HepG2 (cell line): ENCODE data around the gene ACSL1. TPM values are rescaled to one million over a fixed set of nuclear protein-coding genes. Genes with fewer than 3 reads are reported as not detected.

Experiments used
- ATAC-seq: fragments of 200-7000 bp; cut with Tn5 transposase; 3 replicates; pipeline ENCODE4 v1.9.1; 2020; ENCODE audit warnings: mild to moderate bottlenecking, moderate library complexity
- BruUV-seq: library from RNA; stranded (reverse); fragments of 400-500 nt; replicated peaks from 2 replicates; lab custom pipeline; 2021; lab: Mats Ljungman, UMichigan
- CTCF ChIA-PET: fragments of 300-600 bp; formaldehyde crosslinking; extraction: SDS; loops from one replicate; lab custom pipeline; 2021; ENCODE audit warnings: low total read pairs, inconsistent platforms, low intra/inter-chr PET ratio; lab: Yijun Ruan, JAX
- POLR2A ChIA-PET: fragments of 350-600 bp; sonication (Branson Sonifier 250); formaldehyde crosslinking; loops from one replicate; lab custom pipeline; 2020; ENCODE audit warnings: antibody characterized with exemption, inconsistent platforms; lab: Yijun Ruan, JAX
- DNase-seq: peaks from one replicate; pipeline ENCODE4 v3.0.0-alpha.2; 2015; ENCODE audit warnings: low spot score
- FAIRE-seq: peaks from 3 replicates; lab custom pipeline; 2011; peaks lifted over from hg19 to GRCh38; lab: Jason Lieb, UNC
- H2AFZ ChIP-seq: one replicate; pipeline ENCODE4 v1.6.1; 2011; ENCODE audit warnings: low read length, inconsistent platforms
- H3K27ac ChIP-seq: fragments of 300-600 bp; 3 replicates; pipeline ENCODE4 v1.8.0; 2011; ENCODE audit warnings: mixed run types, mild to moderate bottlenecking, mixed read lengths, low read length, inconsistent platforms; ENCODE audit not compliant: insufficient read depth; ENCODE audit errors: extremely low read length
- H3K27me3 ChIP-seq, 2 experiments: fragments of 200-600 bp in 1 of 2; 2 replicates in 1 of 2; 3 replicates in 1 of 2; pipeline versions ENCODE4 v1.6.0 to v1.8.0; 2011; ENCODE audit warnings: low read length in 2 of 2, mild to moderate bottlenecking in 2 of 2, moderate library complexity in 2 of 2, inconsistent platforms in 1 of 2; ENCODE audit not compliant: insufficient read depth in 2 of 2, control insufficient read depth in 1 of 2
- H3K36me3 ChIP-seq, 2 experiments: fragments of 200-600 bp in 1 of 2; replicated peaks in 1 of 2; 2 replicates in 1 of 2; 3 replicates in 1 of 2; pipeline versions ENCODE4 v1.5.1 to v1.8.0; 2011; ENCODE audit warnings: low read length in 2 of 2, inconsistent platforms in 1 of 2; ENCODE audit not compliant: insufficient read depth in 2 of 2, control insufficient read depth in 1 of 2
- H3K4me1 ChIP-seq: 2 replicates; pipeline ENCODE4 v1.5.1; 2012; ENCODE audit warnings: low read length, inconsistent platforms; ENCODE audit not compliant: insufficient read depth
- H3K4me2 ChIP-seq: 2 replicates; pipeline ENCODE4 v1.6.0; 2011; ENCODE audit warnings: low read depth, low read length, inconsistent platforms
- H3K4me3 ChIP-seq, 3 experiments: fragments of 200-600 bp in 1 of 3; sonication (generic), shearing (Covaris generic) in 1 of 3; replicated peaks in 1 of 3; 2 replicates each; pipeline ENCODE4 v1.5.1; 2011 to 2016; ENCODE audit warnings: low read length in 3 of 3, inconsistent platforms in 2 of 3, low read depth in 2 of 3, mild to moderate bottlenecking in 2 of 3, control low read depth in 1 of 3, mixed read lengths in 1 of 3; ENCODE audit not compliant: insufficient read depth in 1 of 3
- H3K79me2 ChIP-seq: one replicate; pipeline ENCODE4 v1.6.1; 2011; ENCODE audit warnings: low read length, inconsistent platforms; ENCODE audit not compliant: insufficient read depth
- H3K9ac ChIP-seq: 2 replicates; pipeline ENCODE4 v1.6.0; 2011; ENCODE audit warnings: mild to moderate bottlenecking, low read depth, low read length, inconsistent platforms; ENCODE audit not compliant: insufficient read depth
- H3K9me3 ChIP-seq: 2 replicates; pipeline ENCODE4 v1.5.1; 2012; ENCODE audit warnings: mild to moderate bottlenecking, low read length
- H4K20me1 ChIP-seq: 2 replicates; pipeline ENCODE4 v1.6.0; 2011; ENCODE audit warnings: inconsistent platforms, mild to moderate bottlenecking, low read length, moderate library complexity; ENCODE audit not compliant: insufficient read depth
- ARID4A ChIP-seq: sonication (generic); formaldehyde crosslinking; IDR thresholded peaks from 2 replicates; pipeline ENCODE4 v1.5.0; 2020; ENCODE audit warnings: mild to moderate bottlenecking, missing genetic modification reagents, borderline replicate concordance
- GPBP1L1 ChIP-seq: sonication (generic); formaldehyde crosslinking; IDR thresholded peaks from 2 replicates; pipeline ENCODE4 v1.5.0; 2020; ENCODE audit warnings: mild to moderate bottlenecking, missing genetic modification reagents
- HDAC2 ChIP-seq: sonication (generic); formaldehyde crosslinking; IDR thresholded peaks from 2 replicates; pipeline ENCODE4 v1.4.0; 2020; ENCODE audit warnings: missing genetic modification reagents
- ZBED4 ChIP-seq: sonication (generic); formaldehyde crosslinking; IDR thresholded peaks from 2 replicates; pipeline ENCODE4 v1.4.0; 2020; ENCODE audit warnings: missing genetic modification reagents, borderline replicate concordance
- ZEB1 ChIP-seq: IDR thresholded peaks from 2 replicates; pipeline ENCODE4 v1.6.1; 2012; ENCODE audit warnings: mild to moderate bottlenecking, low read depth, inconsistent platforms; ENCODE audit not compliant: insufficient replicate concordance
- ZNF20 ChIP-seq: sonication (generic); formaldehyde crosslinking; IDR thresholded peaks from 2 replicates; pipeline ENCODE4 v1.4.0; 2020; ENCODE audit warnings: mild to moderate bottlenecking, moderate library complexity, missing genetic modification reagents
- ZNF567 ChIP-seq: sonication (generic); formaldehyde crosslinking; IDR thresholded peaks from 2 replicates; pipeline ENCODE4 v1.8.1; 2023; ENCODE audit warnings: mild to moderate bottlenecking, missing genetic modification reagents, borderline replicate concordance
- WGBS: methylation state at CpG from one replicate; pipeline ENCODE4 v1.1.6; 2017; ENCODE audit warnings: low lambda C conversion rate; 5-methylcytosine and 5-hydroxymethylcytosine counted together
- in situ Hi-C: cut with HindIII; loops from 2 replicates; pipeline ENCODE4 v1.10.0; 2017; ENCODE audit warnings: low pct_unique_long_range_greater_than_20kb; ENCODE audit not compliant: extremely low pct_ligation_motif_present
- intact Hi-C: fragments of 100-400 bp; cut with micrococcal nuclease; formaldehyde crosslinking; loops from one replicate; pipeline ENCODE4 v1.10.0; 2022; ENCODE audit not compliant: unreplicated experiment
- polyA plus RNA-seq, 8 experiments: library from polyadenylated mRNA; depleted of rRNA in 3 of 8; stranded (reverse) in 7 of 8; unstranded in 1 of 8; fragments of >200 nt; fragmentation: Illumina TruSeq in 4 of 8; extraction: Trizol in 4 of 8; gene quantifications; 2 replicates each; pipeline versions ENCODE4 v1.2.1 to v1.2.3, GENCODE V29; 2011 to 2016; ENCODE audit warnings: low read depth in 4 of 8, missing spikeins in 1 of 8, mixed read lengths in 1 of 8; ENCODE audit not compliant: insufficient read depth in 1 of 8
- total RNA-seq, 5 experiments: library from RNA; depleted of rRNA; stranded (reverse); fragments of >200 nt; fragmentation: Illumina TruSeq; extraction: Trizol; gene quantifications; 2 replicates each; pipeline ENCODE4 v1.2.3, GENCODE V29; 2016; ENCODE audit warnings: low read depth in 1 of 5

Gene ACSL1
- total and polyA plus RNA-seq, 2 of the 13 experiments (the other 11 are each of a cell fraction or from before 2014, with no cell fraction given), result 10.0 to 29.8 TPM

GRCh38 chr4:184733654-184734524, 91.9 kb downstream of the ACSL1 start, which contains the start of gene CENPU (continued):
- TF ChIP-seq ARID4A (CRISPR knock-in tag) (peak; percentile 100), ZEB1 (peak; percentile 88), ZNF20 (CRISPR knock-in tag) (no peak)

- H3K9me3 ChIP-seq, result no peaks in the 10 kb centered on the region
- peaks cover 44% of the 10 kb centered on the region for H3K79me2 ChIP-seq
- H2AFZ ChIP-seq, result no peak overlapping the region
- H3K4me2 ChIP-seq, result peak overlapping the region; percentile 91
- in situ Hi-C loops, result no loop called here
- WGBS, result 75% methylated on average over 4 of the region's 4 CpGs
- H3K9ac ChIP-seq, result peak overlapping the region; percentile 59
- FAIRE-seq, result no peak
- intact Hi-C loops, result loop anchor here (10.0 kb wide), 1 partner anchor 467 kb away; no protein-coding TSS in a partner anchor
- H3K36me3 ChIP-seq, result peaks cover 1 to 12% of the 10 kb centered on the region in 2 experiments; a peak in 4 of 5 replicates
- ATAC-seq, result no peak
- CTCF ChIA-PET, result no interaction called here
- DNase-seq, result no peak
- H3K4me1 ChIP-seq, result peaks cover 59% of the 10 kb centered on the region
- no peak overlapping the region for H3K27ac ChIP-seq
- H3K27me3 ChIP-seq, result no peaks in the 10 kb centered on the region
- no peaks in the 10 kb centered on the region for H4K20me1 ChIP-seq
- BruUV-seq, result no TSS peak
- H3K4me3 ChIP-seq, result peak overlapping the region in 2 of 3 experiments; percentile 73 to 88; a peak in 2 of 6 replicates
- POLR2A ChIA-PET, result interaction anchor here (0.7 to 2.5 kb wide), 2 partner anchors 250 to 410 kb away, joined by 4 to 11 read pairs; partner anchors contain the start of gene SLC25A4
- TF ChIP-seq GPBP1L1 (CRISPR knock-in tag) (no peak), HDAC2 (no peak), ZNF567 (CRISPR knock-in tag) (no peak), ZBED4 (no peak)
These were observed 93.6 kb downstream of the ACSL1 start for GRCh38 chr4:184732126-184732525.
